Spleen (tissue), 11 donors: ENCODE results near the gene BIN1. TPM values are rescaled to one million over a fixed set of nuclear protein-coding genes. Genes with fewer than 3 reads are reported as not detected.
"Not testable (repeated sequence)": the region's sequence is repeated elsewhere in the genome, so short reads cannot be mapped to it uniquely, and the experiment has no call there.

ENCODE experiments used
- DNase-seq: peaks from one replicate; pipeline ENCODE4 v3.0.0-alpha.2; 2020
- H3K27ac ChIP-seq, 8 donors: fragments of 200-600 bp; sonication (generic) in 7 of 8; 1 replicate in 4 of 8; 2 replicates in 4 of 8; pipeline versions ENCODE4 v1.5.0 to v1.8.0; 2016 to 2021; ENCODE audit warnings: inconsistent platforms in 4 of 8, mild to moderate bottlenecking in 4 of 8, moderate library complexity in 1 of 8
- H3K27me3 ChIP-seq, 7 donors: fragments of 200-600 bp; sonication (generic) in 6 of 7; replicated peaks in 1 of 7; 1 replicate in 4 of 7; 2 replicates in 3 of 7; pipeline versions ENCODE4 v1.5.0 to v1.8.0; 2016 to 2021; ENCODE audit warnings: inconsistent platforms in 3 of 7, mild to moderate bottlenecking in 1 of 7
- H3K36me3 ChIP-seq, 6 donors: fragments of 200-600 bp; sonication (generic) in 5 of 6; 1 replicate in 4 of 6; 2 replicates in 2 of 6; pipeline versions ENCODE4 v1.5.0 to v1.8.0; 2016 to 2021; ENCODE audit warnings: inconsistent platforms in 2 of 6
- H3K4me1 ChIP-seq, 6 donors: fragments of 200-600 bp; sonication (generic) in 5 of 6; 1 replicate in 3 of 6; 2 replicates in 3 of 6; pipeline versions ENCODE4 v1.5.0 to v1.8.0; 2016 to 2021; ENCODE audit warnings: inconsistent platforms in 3 of 6
- H3K4me3 ChIP-seq, 8 donors: fragments of 200-600 bp; sonication (generic) in 7 of 8; 1 replicate in 4 of 8; 2 replicates in 4 of 8; pipeline versions ENCODE4 v1.5.0 to v1.8.0; 2016 to 2021; ENCODE audit warnings: inconsistent platforms in 4 of 8, mild to moderate bottlenecking in 4 of 8, moderate library complexity in 2 of 8
- H3K9me3 ChIP-seq, 8 donors: fragments of 200-600 bp; sonication (generic) in 7 of 8; 1 replicate in 4 of 8; 2 replicates in 4 of 8; pipeline versions ENCODE4 v1.5.0 to v1.8.0; 2016 to 2021; ENCODE audit warnings: inconsistent platforms in 4 of 8
- CTCF ChIP-seq, 11 experiments: fragments of 200-600 bp in 7 of 11; fragments of 450-650 bp in 4 of 11; sonication (generic) in 4 of 11; IDR thresholded peaks in 8 of 11; conservative IDR thresholded peaks in 3 of 11; 1 replicate in 7 of 11; 2 replicates in 4 of 11; pipeline versions ENCODE4 v1.4.0 to v1.8.0; 2016 to 2021; ENCODE audit warnings: antibody characterized with exemption in 11 of 11, inconsistent platforms in 4 of 11, mild to moderate bottlenecking in 1 of 11
- POLR2A ChIP-seq, 3 donors: fragments of 450-650 bp; IDR thresholded peaks; one replicate each; pipeline ENCODE4 v1.5.1; 2017; ENCODE audit warnings: antibody characterized with exemption in 3 of 3, mild to moderate bottlenecking in 1 of 3
- POLR2AphosphoS5 ChIP-seq, 3 donors: sonication (generic); formaldehyde crosslinking; IDR thresholded peaks; one replicate each; pipeline ENCODE4 v1.5.1; 2017; ENCODE audit warnings: antibody characterized with exemption in 3 of 3
- WGBS, 5 donors: extraction: QIAGEN DNeasy Blood & Tissue Kit in 3 of 5; methylation state at CpG; one replicate each; pipeline versions ENCODE4 v1.1.5 to v1.1.7; 2013 to 2018; 5-methylcytosine and 5-hydroxymethylcytosine counted together
- intact Hi-C: fragments of 100-400 bp; cut with DNase I; formaldehyde crosslinking; loops from one replicate; pipeline ENCODE4 v1.15.0; 2023; ENCODE audit warnings: low total_unique reads
- polyA plus RNA-seq, 3 donors: library from polyadenylated mRNA; stranded (reverse); fragments of 200-250 nt; gene quantifications; one replicate each; pipeline ENCODE4 v1.2.1, GENCODE V29; 2013
- total RNA-seq, 7 donors: library from RNA; depleted of rRNA in 3 of 7; stranded (reverse); fragments of >200 nt in 3 of 7; fragmentation: NEBNext Ultra II Directional in 4 of 7; extraction: Animal tissue kit (Norgen Biotek cat#: 25700) in 4 of 7; gene quantifications; one replicate each; pipeline versions ENCODE4 v1.1.0 to v1.2.1, GENCODE V29; 2016 to 2021
- donor health status: healthy with polysubstance abuse.
- donor health status: DM: no; HTN: no; CAD: no; lungs with moderate emphysema.
- donor health status: DM: no; HTN: no; CAD: no.
- donor health status: Bipolar disorder and iron deficiency.
- donor health status: healthy.
- donor health status: DM: no; HTN: no; CAD: no.
- donor health status: DM: yes; HTN: yes; CAD: no.

Gene BIN1
- total and polyA plus RNA-seq, 10 donors: 57.2 to 123 (median 70.4) TPM

- no peak overlapping the region for H3K4me3 ChIP-seq
- peaks cover 0 to 22% (median 0%) of the 10 kb centered on the region in 7 donors for H3K27me3 ChIP-seq
- WGBS, 5 donors: 87 to 92% (median 91%) methylated on average over 6 of the region's 6 CpGs
- H3K36me3 ChIP-seq: no peaks in the 10 kb centered on the region
- no peak for TF ChIP-seq POLR2AphosphoS5 (IDR thresholded peaks at IDR 0.05)
- no peak for TF ChIP-seq CTCF (IDR thresholded peaks at IDR 0.05 in 8 of 11, conservative IDR thresholded peaks at IDR 0.05 in 3 of 11)
- TF ChIP-seq POLR2A (IDR thresholded peaks at IDR 0.05): no peak
- H3K4me1 ChIP-seq: no peaks in the 10 kb centered on the region
- H3K27ac ChIP-seq: no peak overlapping the region
- intact Hi-C loops: no loop called here
- no peaks in the 10 kb centered on the region for H3K9me3 ChIP-seq
- DNase-seq: no peak
Observed at GRCh38 chr2:127034051-127034450, 72.9 kb downstream of the BIN1 start.

DNA sequence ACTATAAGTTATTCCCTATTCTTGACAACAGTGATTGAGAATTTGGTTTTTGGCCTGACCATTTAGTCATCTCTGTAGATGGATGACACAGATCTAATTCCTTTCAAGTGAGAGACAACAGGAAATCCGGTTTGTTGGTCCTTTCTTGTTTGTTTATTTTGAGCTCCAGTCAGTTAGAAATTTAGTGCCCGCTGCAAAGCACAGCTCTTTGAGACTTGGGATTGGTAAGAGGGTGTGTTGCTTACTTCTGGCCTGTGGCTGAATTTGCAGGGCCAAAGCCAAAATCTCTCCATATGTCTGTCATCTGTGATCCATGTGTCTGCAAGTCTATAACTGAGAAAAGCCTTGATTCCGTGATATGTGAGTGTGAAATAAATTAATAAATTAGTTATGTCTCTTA lies 74.3 kb downstream of the BIN1 start:
- Histone ChIP-seq H3K4me3 (no peak overlapping the region), H3K4me1 (no peaks in the 10 kb centered on the region), H3K36me3 (no peaks in the 10 kb centered on the region), H3K27me3 (peaks cover 0 to 29% (median 0%) of the 10 kb centered on the region in 7 donors), H3K27ac (no peak overlapping the region), H3K9me3 (peaks cover 0 to 2% (median 0%) of the 10 kb centered on the region in 8 donors)
- 72 to 85% (median 80%) methylated on average over 3 of the region's 3 CpGs for WGBS, 5 donors
- DNase-seq: no peak
- TF ChIP-seq CTCF (IDR thresholded peaks at IDR 0.05 in 8 of 11, conservative IDR thresholded peaks at IDR 0.05 in 3 of 11) (no peak), POLR2AphosphoS5 (IDR thresholded peaks at IDR 0.05) (no peak), POLR2A (IDR thresholded peaks at IDR 0.05) (no peak)
- intact Hi-C loops: no loop called here

- WGBS, 5 donors: 69 to 88% (median 77%) methylated on average over 5 of the region's 5 CpGs
- H3K27ac ChIP-seq: no peak overlapping the region
- no peak overlapping the region for H3K4me3 ChIP-seq
- no peaks in the 10 kb centered on the region for H3K36me3 ChIP-seq
- intact Hi-C loops: no loop called here
- H3K27me3 ChIP-seq: peaks cover 0 to 60% (median 25%) of the 10 kb centered on the region in 7 donors
- DNase-seq: no peak
- peaks cover 7 to 18% (median 12%) of the 10 kb centered on the region in 6 donors for H3K4me1 ChIP-seq
- peaks cover 0 to 2% (median 0%) of the 10 kb centered on the region in 8 donors for H3K9me3 ChIP-seq
- TF ChIP-seq POLR2A (IDR thresholded peaks at IDR 0.05) (no peak), CTCF (IDR thresholded peaks at IDR 0.05 in 8 of 11, conservative IDR thresholded peaks at IDR 0.05 in 3 of 11) (no peak), POLR2AphosphoS5 (IDR thresholded peaks at IDR 0.05) (no peak)
Observed at GRCh38 chr2:127029350-127030051, 77.5 kb downstream of the BIN1 start.

- intact Hi-C loops, H3K36me3 ChIP-seq, H3K4me3 ChIP-seq, DNase-seq, H3K9me3 ChIP-seq, H3K27ac ChIP-seq: not testable (repeated sequence)
- H3K27me3 ChIP-seq: peaks cover 0 to 62% (median 26%) of the 10 kb centered on the region in 7 donors
- H3K4me1 ChIP-seq: peaks cover 7 to 18% (median 12%) of the 10 kb centered on the region in 6 donors
- 56 to 87% (median 71%) methylated on average over 1 of the region's 1 CpG for WGBS, 5 donors
Observed at GRCh38 chr2:127028745-127029144, 78.2 kb downstream of the BIN1 start.
